WTC11 (cell line): ENCODE data around the gene CD5L. TPM values are rescaled to one million over a fixed set of nuclear protein-coding genes. Genes with fewer than 3 reads are reported as not detected.

ENCODE experiments used
- ATAC-seq: fragments of 200-7000 bp; cut with Tn5 transposase; 2 replicates; pipeline ENCODE4 v1.10.0; 2021; ENCODE audit warnings: mild to moderate bottlenecking, moderate library complexity
- CTCF ChIA-PET: fragments of 300-600 bp; sonication (Branson Sonifier 250); formaldehyde crosslinking; loops from one replicate; lab custom pipeline; 2021; ENCODE audit warnings: antibody characterized with exemption; lab: Charles Lee
- POLR2A ChIA-PET: fragments of 350-600 bp; sonication (Branson Sonifier 250); formaldehyde crosslinking; loops from one replicate; lab custom pipeline; 2021; ENCODE audit warnings: antibody characterized with exemption; lab: Charles Lee
- DNase-seq: peaks from one replicate; pipeline ENCODE4 v3.0.0; 2021; ENCODE audit warnings: low spot score
- H3K27ac Mint-ChIP-seq: 2 replicates; pipeline ENCODE4 v1.8.0; 2021; ENCODE audit warnings: mixed read lengths
- H3K27me3 Mint-ChIP-seq: 2 replicates; pipeline ENCODE4 v1.8.0; 2021; ENCODE audit warnings: low read depth, mild to moderate bottlenecking, moderate library complexity, mixed read lengths
- H3K36me3 Mint-ChIP-seq: 2 replicates; pipeline ENCODE4 v1.8.0; 2021; ENCODE audit warnings: mixed read lengths
- H3K4me1 Mint-ChIP-seq: 2 replicates; pipeline ENCODE4 v1.8.0; 2022; ENCODE audit warnings: mixed read lengths
- H3K4me3 Mint-ChIP-seq: 2 replicates; pipeline ENCODE4 v1.8.0; 2021; ENCODE audit warnings: mild to moderate bottlenecking, moderate library complexity, mixed read lengths
- H3K9me3 Mint-ChIP-seq: 2 replicates; pipeline ENCODE4 v1.8.0; 2021; ENCODE audit warnings: mixed read lengths
- AR ChIP-seq: fragments of 250-450 bp; sonication (Bioruptor Pico); IDR thresholded peaks from 2 replicates; pipeline ENCODE4 v1.9.0; 2021; ENCODE audit warnings: mild to moderate bottlenecking
- CREB1 ChIP-seq: sonication (generic); formaldehyde crosslinking; IDR thresholded peaks from 2 replicates; pipeline ENCODE4 v1.8.0; 2023; ENCODE audit warnings: mild to moderate bottlenecking, missing genetic modification reagents
- EMX1 ChIP-seq: fragments of 250-450 bp; sonication (Bioruptor Pico); IDR thresholded peaks from 2 replicates; pipeline ENCODE4 v1.8.0; 2021; ENCODE audit warnings: mild to moderate bottlenecking
- GRHL2 ChIP-seq: fragments of 250-450 bp; sonication (Bioruptor Pico); IDR thresholded peaks from 2 replicates; pipeline ENCODE4 v1.8.0; 2022; ENCODE audit warnings: mild to moderate bottlenecking, moderate library complexity; ENCODE audit not compliant: insufficient replicate concordance, severe bottlenecking
- HMGA2 ChIP-seq: fragments of 250-450 bp; sonication (Bioruptor Pico); IDR thresholded peaks from 2 replicates; pipeline ENCODE4 v1.4.0; 2021; ENCODE audit warnings: mild to moderate bottlenecking, moderate library complexity
- MXD4 ChIP-seq: fragments of 250-450 bp; sonication (Bioruptor Pico); IDR thresholded peaks from 2 replicates; pipeline ENCODE4 v1.8.0; 2021; ENCODE audit warnings: mild to moderate bottlenecking, moderate library complexity, borderline replicate concordance
- MYBL2 ChIP-seq: sonication (generic); formaldehyde crosslinking; IDR thresholded peaks from 2 replicates; pipeline ENCODE4 v1.8.1; 2023; ENCODE audit warnings: mild to moderate bottlenecking, moderate library complexity, missing genetic modification reagents
- NFE2L1 ChIP-seq: sonication (generic); formaldehyde crosslinking; IDR thresholded peaks from 2 replicates; pipeline ENCODE4 v1.8.1; 2023; ENCODE audit warnings: missing genetic modification reagents
- NR2C2 ChIP-seq: sonication (generic); formaldehyde crosslinking; IDR thresholded peaks from 2 replicates; pipeline ENCODE4 v1.8.0; 2022; ENCODE audit warnings: mild to moderate bottlenecking, missing genetic modification reagents
- OVOL2 ChIP-seq: fragments of 250-450 bp; sonication (Bioruptor Pico); IDR thresholded peaks from 2 replicates; pipeline ENCODE4 v1.9.0; 2021; ENCODE audit warnings: mild to moderate bottlenecking, borderline replicate concordance
- RORB ChIP-seq: fragments of 250-450 bp; sonication (Bioruptor Pico); IDR thresholded peaks from 2 replicates; pipeline ENCODE4 v1.9.0; 2021; ENCODE audit warnings: mild to moderate bottlenecking
- SMAD4 ChIP-seq: sonication (generic); formaldehyde crosslinking; IDR thresholded peaks from 2 replicates; pipeline ENCODE4 v1.8.0; 2022; ENCODE audit warnings: mild to moderate bottlenecking, missing genetic modification reagents
- STAT6 ChIP-seq: sonication (generic); formaldehyde crosslinking; conservative IDR thresholded peaks from 2 replicates; pipeline ENCODE4 v1.8.1; 2023; ENCODE audit warnings: mild to moderate bottlenecking, low read depth, missing genetic modification reagents, moderate library complexity
- ZNF263 ChIP-seq: sonication (generic); formaldehyde crosslinking; IDR thresholded peaks from 2 replicates; pipeline ENCODE4 v1.8.1; 2022; ENCODE audit warnings: low read depth, mild to moderate bottlenecking, moderate library complexity, missing genetic modification reagents
- total RNA-seq: library from RNA; stranded (reverse); gene quantifications from 3 replicates; pipeline ENCODE4 v1.2.3, GENCODE V29; 2021
- TF ChIP-seq, protein P1 (sequence below): sonication (generic); formaldehyde crosslinking; IDR thresholded peaks from 2 replicates; pipeline ENCODE4 v1.8.1; 2023; ENCODE audit warnings: mild to moderate bottlenecking, missing genetic modification reagents
- TF ChIP-seq, protein P2 (sequence below): sonication (generic); formaldehyde crosslinking; IDR thresholded peaks from 2 replicates; pipeline ENCODE4 v1.8.1; 2023; ENCODE audit warnings: mild to moderate bottlenecking, missing genetic modification reagents, borderline replicate concordance
- TF ChIP-seq, protein P3 (sequence below): sonication (generic); formaldehyde crosslinking; IDR thresholded peaks from 2 replicates; pipeline ENCODE4 v1.8.1; 2022; ENCODE audit warnings: mild to moderate bottlenecking, moderate library complexity, missing genetic modification reagents

The CD5L gene
- total RNA-seq, 1 experiment from 2014 or later: not detected

GRCh38 chr1:157806431-157807149 is 35.0 kb downstream of the CD5L start:
- Mint-ChIP-seq H3K4me1 (no peaks in the 10 kb centered on the region), H3K27ac (no peak overlapping the region), H3K4me3 (no peak overlapping the region), H3K9me3 (no peaks in the 10 kb centered on the region), H3K36me3 (no peaks in the 10 kb centered on the region), H3K27me3 (no peaks in the 10 kb centered on the region; the same call in none of the 2 replicates)
- POLR2A ChIA-PET: no interaction called here
- CTCF ChIA-PET: no interaction called here
- no peak for DNase-seq
- TF ChIP-seq STAT6 (CRISPR knock-in tag) (no peak), CREB1 (CRISPR knock-in tag) (no peak)
- TF ChIP-seq, protein P1, sequence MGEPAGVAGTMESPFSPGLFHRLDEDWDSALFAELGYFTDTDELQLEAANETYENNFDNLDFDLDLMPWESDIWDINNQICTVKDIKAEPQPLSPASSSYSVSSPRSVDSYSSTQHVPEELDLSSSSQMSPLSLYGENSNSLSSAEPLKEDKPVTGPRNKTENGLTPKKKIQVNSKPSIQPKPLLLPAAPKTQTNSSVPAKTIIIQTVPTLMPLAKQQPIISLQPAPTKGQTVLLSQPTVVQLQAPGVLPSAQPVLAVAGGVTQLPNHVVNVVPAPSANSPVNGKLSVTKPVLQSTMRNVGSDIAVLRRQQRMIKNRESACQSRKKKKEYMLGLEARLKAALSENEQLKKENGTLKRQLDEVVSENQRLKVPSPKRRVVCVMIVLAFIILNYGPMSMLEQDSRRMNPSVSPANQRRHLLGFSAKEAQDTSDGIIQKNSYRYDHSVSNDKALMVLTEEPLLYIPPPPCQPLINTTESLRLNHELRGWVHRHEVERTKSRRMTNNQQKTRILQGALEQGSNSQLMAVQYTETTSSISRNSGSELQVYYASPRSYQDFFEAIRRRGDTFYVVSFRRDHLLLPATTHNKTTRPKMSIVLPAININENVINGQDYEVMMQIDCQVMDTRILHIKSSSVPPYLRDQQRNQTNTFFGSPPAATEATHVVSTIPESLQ (CRISPR knock-in tag): no peak
- ATAC-seq: no peak; the same call in 1 of the 2 replicates

DNA sequence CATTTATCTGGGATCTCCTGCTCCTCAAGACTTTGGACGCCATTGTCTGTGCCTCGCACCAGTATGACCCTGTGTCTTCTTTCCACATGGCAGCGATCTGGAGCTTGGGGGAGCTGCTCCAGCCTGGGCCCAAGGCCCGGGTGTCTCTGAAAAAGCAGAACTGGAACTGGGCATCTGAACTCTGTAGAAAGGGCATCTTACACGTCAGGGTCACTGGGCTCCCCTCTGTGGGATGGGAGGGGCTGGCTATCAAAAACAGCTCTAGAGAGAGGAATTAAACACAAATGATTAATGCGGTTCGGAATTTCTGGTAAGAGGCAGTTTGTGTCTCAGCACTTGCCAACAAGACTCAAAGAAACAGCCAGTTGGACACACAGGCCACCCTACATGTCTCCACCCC is 37.8 kb downstream of the CD5L start:
- POLR2A ChIA-PET: no interaction called here
- Mint-ChIP-seq H3K4me1 (no peaks in the 10 kb centered on the region), H3K27me3 (no peaks in the 10 kb centered on the region; the same call in none of the 2 replicates), H3K36me3 (no peaks in the 10 kb centered on the region), H3K9me3 (no peaks in the 10 kb centered on the region), H3K27ac (no peak overlapping the region), H3K4me3 (no peak overlapping the region)
- CTCF ChIA-PET: no interaction called here
- ATAC-seq (no peak), DNase-seq (no peak)
- no peak for TF ChIP-seq GRHL2 (CRISPR knock-in tag)
- TF ChIP-seq EMX1 (CRISPR knock-in tag): no peak
- TF ChIP-seq, protein P2, sequence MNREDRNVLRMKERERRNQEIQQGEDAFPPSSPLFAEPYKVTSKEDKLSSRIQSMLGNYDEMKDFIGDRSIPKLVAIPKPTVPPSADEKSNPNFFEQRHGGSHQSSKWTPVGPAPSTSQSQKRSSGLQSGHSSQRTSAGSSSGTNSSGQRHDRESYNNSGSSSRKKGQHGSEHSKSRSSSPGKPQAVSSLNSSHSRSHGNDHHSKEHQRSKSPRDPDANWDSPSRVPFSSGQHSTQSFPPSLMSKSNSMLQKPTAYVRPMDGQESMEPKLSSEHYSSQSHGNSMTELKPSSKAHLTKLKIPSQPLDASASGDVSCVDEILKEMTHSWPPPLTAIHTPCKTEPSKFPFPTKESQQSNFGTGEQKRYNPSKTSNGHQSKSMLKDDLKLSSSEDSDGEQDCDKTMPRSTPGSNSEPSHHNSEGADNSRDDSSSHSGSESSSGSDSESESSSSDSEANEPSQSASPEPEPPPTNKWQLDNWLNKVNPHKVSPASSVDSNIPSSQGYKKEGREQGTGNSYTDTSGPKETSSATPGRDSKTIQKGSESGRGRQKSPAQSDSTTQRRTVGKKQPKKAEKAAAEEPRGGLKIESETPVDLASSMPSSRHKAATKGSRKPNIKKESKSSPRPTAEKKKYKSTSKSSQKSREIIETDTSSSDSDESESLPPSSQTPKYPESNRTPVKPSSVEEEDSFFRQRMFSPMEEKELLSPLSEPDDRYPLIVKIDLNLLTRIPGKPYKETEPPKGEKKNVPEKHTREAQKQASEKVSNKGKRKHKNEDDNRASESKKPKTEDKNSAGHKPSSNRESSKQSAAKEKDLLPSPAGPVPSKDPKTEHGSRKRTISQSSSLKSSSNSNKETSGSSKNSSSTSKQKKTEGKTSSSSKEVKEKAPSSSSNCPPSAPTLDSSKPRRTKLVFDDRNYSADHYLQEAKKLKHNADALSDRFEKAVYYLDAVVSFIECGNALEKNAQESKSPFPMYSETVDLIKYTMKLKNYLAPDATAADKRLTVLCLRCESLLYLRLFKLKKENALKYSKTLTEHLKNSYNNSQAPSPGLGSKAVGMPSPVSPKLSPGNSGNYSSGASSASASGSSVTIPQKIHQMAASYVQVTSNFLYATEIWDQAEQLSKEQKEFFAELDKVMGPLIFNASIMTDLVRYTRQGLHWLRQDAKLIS (CRISPR knock-in tag): no peak
- TF ChIP-seq SMAD4 (CRISPR knock-in tag): no peak
- TF ChIP-seq RORB: no peak
- TF ChIP-seq NFE2L1 (CRISPR knock-in tag): no peak
- TF ChIP-seq, protein P3, sequence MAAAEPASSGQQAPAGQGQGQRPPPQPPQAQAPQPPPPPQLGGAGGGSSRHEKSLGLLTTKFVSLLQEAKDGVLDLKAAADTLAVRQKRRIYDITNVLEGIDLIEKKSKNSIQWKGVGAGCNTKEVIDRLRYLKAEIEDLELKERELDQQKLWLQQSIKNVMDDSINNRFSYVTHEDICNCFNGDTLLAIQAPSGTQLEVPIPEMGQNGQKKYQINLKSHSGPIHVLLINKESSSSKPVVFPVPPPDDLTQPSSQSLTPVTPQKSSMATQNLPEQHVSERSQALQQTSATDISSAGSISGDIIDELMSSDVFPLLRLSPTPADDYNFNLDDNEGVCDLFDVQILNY (CRISPR knock-in tag): no peak
- TF ChIP-seq MXD4: no peak
- no peak for TF ChIP-seq OVOL2 (CRISPR knock-in tag)
- no peak for TF ChIP-seq HMGA2
- no peak for TF ChIP-seq NR2C2 (CRISPR knock-in tag)
- no peak for TF ChIP-seq AR (CRISPR knock-in tag)
- TF ChIP-seq ZNF263 (CRISPR knock-in tag): no peak
- no peak for TF ChIP-seq MYBL2 (CRISPR knock-in tag)
